SK-N-SH (cell line): ENCODE results near the gene RNF25.

Experiments
- EP300 ChIP-seq, 2 experiments: IDR thresholded peaks; 2 replicates each; pipeline versions ENCODE4 v1.4.0 to v1.6.1; 2012; ENCODE audit warnings: borderline replicate concordance in 1 of 2, low read depth in 1 of 2, low read length in 1 of 2
- MXI1 ChIP-seq: IDR thresholded peaks from 2 replicates; pipeline ENCODE4 v1.6.1; 2012; ENCODE audit warnings: mild to moderate bottlenecking, low read depth, low read length, improper control_type of control experiment
- PBX3 ChIP-seq: IDR thresholded peaks from 2 replicates; pipeline ENCODE4; 2012
- RAD21 ChIP-seq: IDR thresholded peaks from 2 replicates; pipeline ENCODE4 v1.6.1; 2012; ENCODE audit warnings: mild to moderate bottlenecking, low read length
- SMC3 ChIP-seq: IDR thresholded peaks from 2 replicates; pipeline ENCODE4 v1.6.1; 2012; ENCODE audit warnings: low read depth, low read length, improper control_type of control experiment
- YY1 ChIP-seq: IDR thresholded peaks from 2 replicates; pipeline ENCODE4 v1.4.0; 2012; ENCODE audit warnings: low read depth, mild to moderate bottlenecking
- TF ChIP-seq, protein P1 (sequence below): fragments of 200-600 bp; sonication (generic); IDR thresholded peaks from 2 replicates; pipeline ENCODE4 v1.6.1; 2017; ENCODE audit warnings: antibody characterized with exemption, mild to moderate bottlenecking, moderate library complexity
- TF ChIP-seq, protein P2 (sequence below): IDR thresholded peaks from 2 replicates; pipeline ENCODE4 v1.4.0; 2012; ENCODE audit warnings: low read depth, borderline replicate concordance

DNA sequence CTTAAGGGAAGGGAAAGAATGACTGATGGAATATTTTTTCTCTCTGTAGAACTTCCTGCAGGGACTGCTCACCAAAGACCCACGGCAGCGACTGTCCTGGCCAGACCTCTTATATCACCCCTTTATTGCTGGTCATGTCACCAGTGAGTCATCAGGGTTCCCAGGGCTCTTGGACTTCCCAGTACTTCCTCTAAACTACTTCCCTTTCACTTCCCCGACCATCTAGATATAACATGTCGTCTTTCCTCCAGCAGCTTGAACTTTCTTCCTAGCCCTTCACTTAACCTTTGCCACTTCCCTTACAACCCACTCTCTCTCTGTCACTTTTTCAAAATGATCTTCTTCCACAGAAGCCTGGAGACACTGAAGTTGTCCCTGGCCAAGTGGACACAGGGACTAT, 7.3 kb upstream of the RNF25 start:
- TF ChIP-seq, protein P1, sequence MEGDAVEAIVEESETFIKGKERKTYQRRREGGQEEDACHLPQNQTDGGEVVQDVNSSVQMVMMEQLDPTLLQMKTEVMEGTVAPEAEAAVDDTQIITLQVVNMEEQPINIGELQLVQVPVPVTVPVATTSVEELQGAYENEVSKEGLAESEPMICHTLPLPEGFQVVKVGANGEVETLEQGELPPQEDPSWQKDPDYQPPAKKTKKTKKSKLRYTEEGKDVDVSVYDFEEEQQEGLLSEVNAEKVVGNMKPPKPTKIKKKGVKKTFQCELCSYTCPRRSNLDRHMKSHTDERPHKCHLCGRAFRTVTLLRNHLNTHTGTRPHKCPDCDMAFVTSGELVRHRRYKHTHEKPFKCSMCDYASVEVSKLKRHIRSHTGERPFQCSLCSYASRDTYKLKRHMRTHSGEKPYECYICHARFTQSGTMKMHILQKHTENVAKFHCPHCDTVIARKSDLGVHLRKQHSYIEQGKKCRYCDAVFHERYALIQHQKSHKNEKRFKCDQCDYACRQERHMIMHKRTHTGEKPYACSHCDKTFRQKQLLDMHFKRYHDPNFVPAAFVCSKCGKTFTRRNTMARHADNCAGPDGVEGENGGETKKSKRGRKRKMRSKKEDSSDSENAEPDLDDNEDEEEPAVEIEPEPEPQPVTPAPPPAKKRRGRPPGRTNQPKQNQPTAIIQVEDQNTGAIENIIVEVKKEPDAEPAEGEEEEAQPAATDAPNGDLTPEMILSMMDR = no peak
- no peak for TF ChIP-seq YY1
- no peak for TF ChIP-seq MXI1
- no peak for TF ChIP-seq EP300 (IDR thresholded peaks at IDR 0.05; ENCODE audit: borderline replicate concordance in 1 of 2, low read depth in 1 of 2, low read length in 1 of 2)
- no peak for TF ChIP-seq PBX3
- no peak for TF ChIP-seq RAD21
- TF ChIP-seq, protein P2, sequence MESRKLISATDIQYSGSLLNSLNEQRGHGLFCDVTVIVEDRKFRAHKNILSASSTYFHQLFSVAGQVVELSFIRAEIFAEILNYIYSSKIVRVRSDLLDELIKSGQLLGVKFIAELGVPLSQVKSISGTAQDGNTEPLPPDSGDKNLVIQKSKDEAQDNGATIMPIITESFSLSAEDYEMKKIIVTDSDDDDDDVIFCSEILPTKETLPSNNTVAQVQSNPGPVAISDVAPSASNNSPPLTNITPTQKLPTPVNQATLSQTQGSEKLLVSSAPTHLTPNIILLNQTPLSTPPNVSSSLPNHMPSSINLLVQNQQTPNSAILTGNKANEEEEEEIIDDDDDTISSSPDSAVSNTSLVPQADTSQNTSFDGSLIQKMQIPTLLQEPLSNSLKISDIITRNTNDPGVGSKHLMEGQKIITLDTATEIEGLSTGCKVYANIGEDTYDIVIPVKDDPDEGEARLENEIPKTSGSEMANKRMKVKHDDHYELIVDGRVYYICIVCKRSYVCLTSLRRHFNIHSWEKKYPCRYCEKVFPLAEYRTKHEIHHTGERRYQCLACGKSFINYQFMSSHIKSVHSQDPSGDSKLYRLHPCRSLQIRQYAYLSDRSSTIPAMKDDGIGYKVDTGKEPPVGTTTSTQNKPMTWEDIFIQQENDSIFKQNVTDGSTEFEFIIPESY = no peak
- TF ChIP-seq SMC3 = no peak
